H9 (cell line): Measurements from ENCODE around the gene KPTN. TPM values are rescaled to one million over a fixed set of nuclear protein-coding genes. Genes with fewer than 3 reads are reported as not detected.
A peak's percentile ranks its signal among the peaks of the same experiment; 100 is the strongest.

ENCODE experiments used
- DNase-seq: peaks from one replicate; pipeline ENCODE4 v3.0.0-alpha.2; 2017
- H2AFZ ChIP-seq: one replicate; pipeline ENCODE4 v1.6.1; 2013; ENCODE audit warnings: mild to moderate bottlenecking, low read length, control low read depth, moderate library complexity
- H2AK5ac ChIP-seq: 2 replicates; pipeline ENCODE4 v1.6.1; 2013; ENCODE audit warnings: low read length, control low read depth, mixed read lengths; ENCODE audit not compliant: insufficient read length
- H2BK120ac ChIP-seq: one replicate; pipeline ENCODE4 v1.6.1; 2013; ENCODE audit warnings: low read depth, mild to moderate bottlenecking, low read length, control low read depth, inconsistent platforms; ENCODE audit not compliant: poor library complexity, severe bottlenecking
- H2BK12ac ChIP-seq: 2 replicates; pipeline ENCODE4 v1.6.1; 2013; ENCODE audit warnings: low read length, control low read depth, mixed read lengths, low read depth; ENCODE audit not compliant: insufficient read length
- H2BK15ac ChIP-seq: 2 replicates; pipeline ENCODE4 v1.6.1; 2013; ENCODE audit warnings: low read depth, low read length, control low read depth
- H2BK20ac ChIP-seq: one replicate; pipeline ENCODE4 v1.6.1; 2013; ENCODE audit warnings: low read depth, mild to moderate bottlenecking, low read length, control low read depth, inconsistent platforms; ENCODE audit not compliant: poor library complexity, severe bottlenecking
- H2BK5ac ChIP-seq: 2 replicates; pipeline ENCODE4 v1.6.1; 2013; ENCODE audit warnings: low read length, control low read depth, mixed read lengths; ENCODE audit not compliant: insufficient read length
- H3K14ac ChIP-seq: 2 replicates; pipeline ENCODE4 v1.6.1; 2013; ENCODE audit warnings: low read length, control low read depth; ENCODE audit not compliant: insufficient read depth
- H3K18ac ChIP-seq: 2 replicates; pipeline ENCODE4 v1.6.1; 2013; ENCODE audit warnings: low read depth, mild to moderate bottlenecking, mixed read lengths, low read length, control low read depth; ENCODE audit not compliant: insufficient read length
- H3K23ac ChIP-seq: 2 replicates; pipeline ENCODE4 v1.6.1; 2013; ENCODE audit warnings: low read length, control low read depth, mixed read lengths, low read depth; ENCODE audit not compliant: insufficient read length
- H3K23me2 ChIP-seq: 2 replicates; pipeline ENCODE4 v1.6.1; 2013; ENCODE audit warnings: low read depth, mild to moderate bottlenecking, mixed read lengths, low read length, control low read depth; ENCODE audit not compliant: insufficient read length, poor library complexity, severe bottlenecking
- H3K27ac ChIP-seq: 2 replicates; pipeline ENCODE4 v1.5.1; 2013; ENCODE audit warnings: low read length, control low read depth, mixed read lengths, low read depth; ENCODE audit not compliant: insufficient read length
- H3K27me3 ChIP-seq: 2 replicates; pipeline ENCODE4 v1.6.1; 2013; ENCODE audit warnings: low read length, control low read depth, inconsistent platforms; ENCODE audit not compliant: insufficient read depth
- H3K4ac ChIP-seq: 2 replicates; pipeline ENCODE4 v1.6.1; 2013; ENCODE audit warnings: low read depth, mild to moderate bottlenecking, control low read depth, inconsistent platforms, low read length, moderate library complexity
- H3K4me1 ChIP-seq: 2 replicates; pipeline ENCODE4 v1.6.1; 2013; ENCODE audit warnings: low read length, control low read depth, inconsistent platforms; ENCODE audit not compliant: insufficient read depth
- H3K4me2 ChIP-seq: 2 replicates; pipeline ENCODE4 v1.6.1; 2013; ENCODE audit warnings: low read length, control low read depth, mixed read lengths; ENCODE audit not compliant: insufficient read length, insufficient read depth
- H3K56ac ChIP-seq: 2 replicates; pipeline ENCODE4 v1.6.1; 2013; ENCODE audit warnings: low read depth, mild to moderate bottlenecking, mixed read lengths, low read length, control low read depth; ENCODE audit not compliant: insufficient read length
- H3K79me1 ChIP-seq: 2 replicates; pipeline ENCODE4 v1.6.1; 2013; ENCODE audit warnings: low read depth, mild to moderate bottlenecking, moderate library complexity, low read length, control low read depth, inconsistent platforms; ENCODE audit not compliant: insufficient read depth, poor library complexity, severe bottlenecking
- H3K79me2 ChIP-seq: 2 replicates; pipeline ENCODE4 v1.6.1; 2013; ENCODE audit warnings: low read length, control low read depth, inconsistent platforms; ENCODE audit not compliant: insufficient read depth
- H3K9ac ChIP-seq: 2 replicates; pipeline ENCODE4 v1.6.1; 2013; ENCODE audit warnings: low read length, control low read depth, mixed read lengths; ENCODE audit not compliant: insufficient read length; ENCODE audit errors: extremely low read depth
- H3K9me3 ChIP-seq: one replicate; pipeline ENCODE4 v1.6.1; 2013; ENCODE audit warnings: low read depth, low read length, inconsistent platforms; ENCODE audit not compliant: control insufficient read depth
- H3T11ph ChIP-seq: one replicate; pipeline ENCODE4 v1.6.1; 2013; ENCODE audit warnings: mild to moderate bottlenecking, low read length, control low read depth, inconsistent platforms
- H4K20me1 ChIP-seq: one replicate; pipeline ENCODE4 v1.6.1; 2013; ENCODE audit not compliant: control insufficient read depth, insufficient read length, insufficient read depth
- H4K5ac ChIP-seq: 2 replicates; pipeline ENCODE4 v1.6.1; 2013; ENCODE audit warnings: low read depth, mild to moderate bottlenecking, mixed read lengths, low read length, control low read depth; ENCODE audit not compliant: insufficient read length
- H4K8ac ChIP-seq: replicated peaks from 2 replicates; pipeline ENCODE4 v1.6.1; 2013; ENCODE audit warnings: low read length, control low read depth, mixed read lengths, low read depth; ENCODE audit not compliant: insufficient read length
- H4K91ac ChIP-seq: 2 replicates; pipeline ENCODE4 v1.6.1; 2013; ENCODE audit warnings: low read depth, mild to moderate bottlenecking, moderate library complexity, mixed read lengths, low read length, control low read depth; ENCODE audit not compliant: insufficient read length
- H3K27ac Mint-ChIP-seq, 3 experiments: 2 replicates in 2 of 3; 3 replicates in 1 of 3; pipeline ENCODE4 v1.8.0; 2020 to 2021; ENCODE audit warnings: mixed read lengths in 3 of 3, mild to moderate bottlenecking in 1 of 3, moderate library complexity in 1 of 3
- H3K27me3 Mint-ChIP-seq: 2 replicates; pipeline ENCODE4 v1.8.0; 2021; ENCODE audit warnings: low read depth, mild to moderate bottlenecking, moderate library complexity, mixed read lengths
- H3K36me3 Mint-ChIP-seq, 3 experiments: 2 replicates in 2 of 3; 3 replicates in 1 of 3; pipeline ENCODE4 v1.8.0; 2020 to 2021; ENCODE audit warnings: low read depth in 3 of 3, mixed read lengths in 3 of 3; ENCODE audit not compliant: insufficient read depth in 1 of 3
- H3K4me1 Mint-ChIP-seq, 2 experiments: 2 replicates each; pipeline ENCODE4 v1.8.0; 2020; ENCODE audit warnings: mixed read lengths in 2 of 2
- H3K4me3 Mint-ChIP-seq, 2 experiments: 2 replicates in 1 of 2; 3 replicates in 1 of 2; pipeline ENCODE4 v1.8.0; 2020 to 2021; ENCODE audit warnings: mild to moderate bottlenecking in 2 of 2, mixed read lengths in 2 of 2, moderate library complexity in 1 of 2
- H3K9me3 Mint-ChIP-seq, 2 experiments: 2 replicates in 1 of 2; 3 replicates in 1 of 2; pipeline ENCODE4 v1.8.0; 2020; ENCODE audit warnings: mild to moderate bottlenecking in 2 of 2, mixed read lengths in 2 of 2, moderate library complexity in 1 of 2
- WGBS: extraction: QIAGEN DNeasy Blood & Tissue Kit; methylation state at CpG from one replicate; pipeline ENCODE4 v1.1.7; 2013; ENCODE audit warnings: missing lambda C conversion rate, low lambda C conversion rate, mixed read lengths; ENCODE audit not compliant: insufficient read length; ENCODE audit errors: extremely low coverage; 5-methylcytosine and 5-hydroxymethylcytosine counted together
- total RNA-seq: library from RNA; stranded (reverse); gene quantifications from 2 replicates; pipeline ENCODE4 v1.2.1, GENCODE V29; 2021
- TF ChIP-seq, protein P1 (sequence below): fragments of 200-600 bp; sonication (generic); conservative IDR thresholded peaks from 3 replicates; pipeline ENCODE4 v1.8.0; 2021; ENCODE audit warnings: antibody characterized with exemption, mild to moderate bottlenecking

The KPTN gene
- total RNA-seq, 1 experiment from 2014 or later: 35.4 TPM

DNA sequence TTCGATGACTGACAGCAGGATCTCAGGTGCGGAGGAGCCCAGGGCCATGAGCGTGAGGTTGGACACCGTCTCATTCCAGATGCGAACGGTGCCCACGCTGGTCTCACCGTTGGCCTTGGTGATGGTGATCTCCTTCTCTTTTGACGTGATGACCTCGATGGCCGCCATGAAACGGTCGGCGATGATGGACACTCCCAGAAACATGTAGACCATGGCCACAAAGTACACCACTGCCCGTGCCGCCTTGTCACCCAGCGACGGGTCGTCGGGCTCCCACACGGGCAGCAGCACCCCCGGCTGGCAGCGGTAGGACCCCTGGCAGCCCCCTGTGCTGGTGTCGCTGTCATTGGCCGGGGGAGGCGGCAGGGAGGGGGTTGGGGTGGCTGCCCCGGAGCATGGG is 18.1 kb downstream of the KPTN start:
- H3K27me3 Mint-ChIP-seq: peaks cover 22% of the 10 kb centered on the region
- TF ChIP-seq, protein P1, sequence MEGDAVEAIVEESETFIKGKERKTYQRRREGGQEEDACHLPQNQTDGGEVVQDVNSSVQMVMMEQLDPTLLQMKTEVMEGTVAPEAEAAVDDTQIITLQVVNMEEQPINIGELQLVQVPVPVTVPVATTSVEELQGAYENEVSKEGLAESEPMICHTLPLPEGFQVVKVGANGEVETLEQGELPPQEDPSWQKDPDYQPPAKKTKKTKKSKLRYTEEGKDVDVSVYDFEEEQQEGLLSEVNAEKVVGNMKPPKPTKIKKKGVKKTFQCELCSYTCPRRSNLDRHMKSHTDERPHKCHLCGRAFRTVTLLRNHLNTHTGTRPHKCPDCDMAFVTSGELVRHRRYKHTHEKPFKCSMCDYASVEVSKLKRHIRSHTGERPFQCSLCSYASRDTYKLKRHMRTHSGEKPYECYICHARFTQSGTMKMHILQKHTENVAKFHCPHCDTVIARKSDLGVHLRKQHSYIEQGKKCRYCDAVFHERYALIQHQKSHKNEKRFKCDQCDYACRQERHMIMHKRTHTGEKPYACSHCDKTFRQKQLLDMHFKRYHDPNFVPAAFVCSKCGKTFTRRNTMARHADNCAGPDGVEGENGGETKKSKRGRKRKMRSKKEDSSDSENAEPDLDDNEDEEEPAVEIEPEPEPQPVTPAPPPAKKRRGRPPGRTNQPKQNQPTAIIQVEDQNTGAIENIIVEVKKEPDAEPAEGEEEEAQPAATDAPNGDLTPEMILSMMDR: no peak
- H2BK120ac ChIP-seq: no peak overlapping the region
- no peaks in the 10 kb centered on the region for H3K79me1 ChIP-seq
- H4K91ac ChIP-seq: no peak overlapping the region
- H2BK20ac ChIP-seq: no peak overlapping the region
- H3K27ac Mint-ChIP-seq: peak overlapping the region in 1 of 3 experiments; percentile 79; a peak in 1 of 7 replicates
- no peaks in the 10 kb centered on the region for H4K20me1 ChIP-seq
- H3K4ac ChIP-seq: no peak overlapping the region
- no peak overlapping the region for H2AK5ac ChIP-seq
- peaks cover 0 to 1% (median 0%) of the 10 kb centered on the region in 3 experiments; a peak in 2 of 7 replicates for H3K36me3 Mint-ChIP-seq
- H3K9me3 Mint-ChIP-seq: no peaks in the 10 kb centered on the region; a peak in 1 of 5 replicates
- H2BK5ac ChIP-seq: no peak overlapping the region
- no peak overlapping the region for H3K9ac ChIP-seq
- H3K4me3 Mint-ChIP-seq: peak overlapping the region in 1 of 2 experiments; percentile 48; a peak in 1 of 5 replicates
- H4K8ac ChIP-seq: no peak overlapping the region
- H3K56ac ChIP-seq: no peak overlapping the region
- DNase-seq: no peak
- H3K14ac ChIP-seq: no peak overlapping the region
- no peak overlapping the region for H3K27ac ChIP-seq
- no peak overlapping the region for H3K18ac ChIP-seq
- no peak overlapping the region for H2BK15ac ChIP-seq
- no peaks in the 10 kb centered on the region for H3K9me3 ChIP-seq
- no peak overlapping the region for H3K23ac ChIP-seq
- no CpG with 5 or more reads among the region's 27 CpGs for WGBS
- no peak overlapping the region for H3T11ph ChIP-seq
- H3K79me2 ChIP-seq: no peaks in the 10 kb centered on the region; the same call in 1 of the 2 replicates
- H3K4me1 ChIP-seq: peaks cover 7% of the 10 kb centered on the region; the same call in 1 of the 2 replicates
- H4K5ac ChIP-seq: no peak overlapping the region
- H3K27me3 ChIP-seq: no peaks in the 10 kb centered on the region
- H2AFZ ChIP-seq: no peak overlapping the region
- no peak overlapping the region for H3K4me2 ChIP-seq
- H3K4me1 Mint-ChIP-seq: peaks cover 24 to 42% of the 10 kb centered on the region in 2 experiments
- peaks cover 6% of the 10 kb centered on the region for H3K23me2 ChIP-seq
- H2BK12ac ChIP-seq: no peak overlapping the region
